GM18870 (cell line): ENCODE data around the gene POC1B.

ENCODE experiments used
- ATAC-seq: cut with Tn5 transposase; IDR thresholded peaks from one replicate; pipeline ENCODE4 v1.9.1; 2021; ENCODE audit warnings: moderate library complexity; ENCODE audit not compliant: unreplicated experiment

POC1B gene

GRCh38 chr12:89424389-89424788, 101.5 kb downstream of the POC1B start:
- no peak for ATAC-seq

- ATAC-seq: no peak
Measured at GRCh38 chr12:89421092-89421835, 104.6 kb downstream of the POC1B start.

GRCh38 chr12:89418228-89418910, 107.5 kb downstream of the POC1B start:
- no peak for ATAC-seq

GRCh38 chr12:89417246-89417977, 108.4 kb downstream of the POC1B start:
- no peak for ATAC-seq

- ATAC-seq: no peak
Measured at GRCh38 chr12:89416049-89416792, 109.6 kb downstream of the POC1B start.

GRCh38 chr12:89414851-89415250, 111.0 kb downstream of the POC1B start:
- ATAC-seq: no peak

GRCh38 chr12:89414322-89414721, 111.5 kb downstream of the POC1B start:
- no peak for ATAC-seq

- ATAC-seq: no peak
Measured at GRCh38 chr12:89413234-89413633, 112.6 kb downstream of the POC1B start.

GRCh38 chr12:89412665-89413064, 113.2 kb downstream of the POC1B start:
- no peak for ATAC-seq

GRCh38 chr12:89411846-89412245, 114.0 kb downstream of the POC1B start:
- no peak for ATAC-seq

GRCh38 chr12:89411234-89411633, 114.6 kb downstream of the POC1B start:
- ATAC-seq: no peak

- no peak for ATAC-seq
Measured at GRCh38 chr12:89405626-89406345, 120.1 kb downstream of the POC1B start.

- no peak for ATAC-seq
Measured at GRCh38 chr12:89401433-89402058, 124.3 kb downstream of the POC1B start.

- no peak for ATAC-seq
Measured at GRCh38 chr12:89400415-89400814, 125.4 kb downstream of the POC1B start.

GRCh38 chr12:89395712-89396111, 130.1 kb downstream of the POC1B start:
- ATAC-seq: no peak

- no peak for ATAC-seq
Measured at GRCh38 chr12:89393551-89394121, 132.2 kb downstream of the POC1B start.

- ATAC-seq: no peak
Measured at GRCh38 chr12:89392391-89392790, 133.5 kb downstream of the POC1B start.

GRCh38 chr12:89391726-89392336, 134.0 kb downstream of the POC1B start:
- ATAC-seq: no peak
